Osteocyte (in vitro differentiated cells): ENCODE data around the gene STPG2. TPM values are rescaled to one million over a fixed set of nuclear protein-coding genes. Genes with fewer than 3 reads are reported as not detected.

ENCODE experiments used
- DNase-seq: peaks from one replicate; pipeline ENCODE4 v3.0.0; 2021; ENCODE audit warnings: mixed read lengths; ENCODE audit not compliant: unreplicated experiment; ENCODE audit errors: extremely low spot score
- H3K27ac Mint-ChIP-seq: one replicate; pipeline ENCODE4 v1.8.0; 2021; ENCODE audit warnings: mild to moderate bottlenecking, mixed read lengths; ENCODE audit not compliant: unreplicated experiment
- H3K27me3 Mint-ChIP-seq: one replicate; pipeline ENCODE4 v1.8.0; 2021; ENCODE audit warnings: mixed read lengths; ENCODE audit not compliant: unreplicated experiment
- H3K36me3 Mint-ChIP-seq: one replicate; pipeline ENCODE4 v1.8.0; 2021; ENCODE audit warnings: mixed read lengths; ENCODE audit not compliant: unreplicated experiment
- H3K4me1 Mint-ChIP-seq: one replicate; pipeline ENCODE4 v1.8.0; 2021; ENCODE audit warnings: mixed read lengths; ENCODE audit not compliant: unreplicated experiment
- H3K4me3 Mint-ChIP-seq: one replicate; pipeline ENCODE4 v1.8.0; 2021; ENCODE audit warnings: mild to moderate bottlenecking, moderate library complexity, mixed read lengths; ENCODE audit not compliant: unreplicated experiment
- H3K9me3 Mint-ChIP-seq: one replicate; pipeline ENCODE4 v1.8.0; 2021; ENCODE audit warnings: mixed read lengths; ENCODE audit not compliant: unreplicated experiment
- total RNA-seq: library from RNA; stranded (reverse); gene quantifications from 2 replicates; pipeline ENCODE4 v1.2.1, GENCODE V29; 2021
- TF ChIP-seq, protein P1 (sequence below): fragments of 200-600 bp; sonication (generic); IDR thresholded peaks from 2 replicates; pipeline ENCODE4 v1.5.0; 2021; ENCODE audit warnings: antibody characterized with exemption, mild to moderate bottlenecking, moderate library complexity

Gene STPG2
- total RNA-seq, 1 donor from 2014 or later, result not detected

GRCh38 chr4:97548943-97549583 is 594.2 kb downstream of the STPG2 start:
- no peaks in the 10 kb centered on the region for H3K36me3 Mint-ChIP-seq
- DNase-seq, result no peak
- TF ChIP-seq, protein P1, sequence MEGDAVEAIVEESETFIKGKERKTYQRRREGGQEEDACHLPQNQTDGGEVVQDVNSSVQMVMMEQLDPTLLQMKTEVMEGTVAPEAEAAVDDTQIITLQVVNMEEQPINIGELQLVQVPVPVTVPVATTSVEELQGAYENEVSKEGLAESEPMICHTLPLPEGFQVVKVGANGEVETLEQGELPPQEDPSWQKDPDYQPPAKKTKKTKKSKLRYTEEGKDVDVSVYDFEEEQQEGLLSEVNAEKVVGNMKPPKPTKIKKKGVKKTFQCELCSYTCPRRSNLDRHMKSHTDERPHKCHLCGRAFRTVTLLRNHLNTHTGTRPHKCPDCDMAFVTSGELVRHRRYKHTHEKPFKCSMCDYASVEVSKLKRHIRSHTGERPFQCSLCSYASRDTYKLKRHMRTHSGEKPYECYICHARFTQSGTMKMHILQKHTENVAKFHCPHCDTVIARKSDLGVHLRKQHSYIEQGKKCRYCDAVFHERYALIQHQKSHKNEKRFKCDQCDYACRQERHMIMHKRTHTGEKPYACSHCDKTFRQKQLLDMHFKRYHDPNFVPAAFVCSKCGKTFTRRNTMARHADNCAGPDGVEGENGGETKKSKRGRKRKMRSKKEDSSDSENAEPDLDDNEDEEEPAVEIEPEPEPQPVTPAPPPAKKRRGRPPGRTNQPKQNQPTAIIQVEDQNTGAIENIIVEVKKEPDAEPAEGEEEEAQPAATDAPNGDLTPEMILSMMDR, result no peak
- H3K4me3 Mint-ChIP-seq, result no peak overlapping the region
- H3K27me3 Mint-ChIP-seq, result no peaks in the 10 kb centered on the region
- H3K9me3 Mint-ChIP-seq, result no peaks in the 10 kb centered on the region
- no peaks in the 10 kb centered on the region for H3K4me1 Mint-ChIP-seq
- no peak overlapping the region for H3K27ac Mint-ChIP-seq

GRCh38 chr4:97548186-97548585 is 595.1 kb downstream of the STPG2 start:
- Mint-ChIP-seq H3K27me3 (no peaks in the 10 kb centered on the region), H3K4me3 (no peak overlapping the region), H3K4me1 (no peaks in the 10 kb centered on the region), H3K36me3 (no peaks in the 10 kb centered on the region), H3K27ac (no peak overlapping the region), H3K9me3 (no peaks in the 10 kb centered on the region)
- TF ChIP-seq, protein P1, result no peak
- no peak for DNase-seq

DNA sequence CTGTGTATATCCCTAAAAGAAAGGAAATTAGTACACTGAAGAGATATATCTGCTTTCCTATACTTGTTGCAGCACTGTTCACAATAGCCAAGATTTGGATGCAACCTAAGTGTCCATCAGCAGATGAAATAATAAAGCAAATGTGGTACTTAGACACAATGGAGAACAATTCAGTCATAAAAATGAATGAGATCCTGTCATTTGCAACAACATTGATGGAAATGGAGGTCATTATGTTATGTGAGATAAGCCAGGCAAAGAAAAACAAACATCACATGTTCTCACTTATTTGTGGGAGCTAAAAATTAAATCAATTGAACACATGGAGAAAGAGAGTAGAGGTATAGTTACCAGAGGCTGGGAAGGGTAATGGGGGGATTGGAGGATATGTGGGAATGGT is 611.9 kb downstream of the STPG2 start:
- Mint-ChIP-seq H3K4me3 (no peak overlapping the region), H3K27ac (no peak overlapping the region), H3K36me3 (no peaks in the 10 kb centered on the region), H3K27me3 (no peaks in the 10 kb centered on the region), H3K4me1 (no peaks in the 10 kb centered on the region), H3K9me3 (peaks cover 5% of the 10 kb centered on the region)
- TF ChIP-seq, protein P1, result no peak
- no peak for DNase-seq

- no peak for DNase-seq
- TF ChIP-seq, protein P1, result no peak
- H3K9me3 Mint-ChIP-seq, result peaks cover 5% of the 10 kb centered on the region
- no peak overlapping the region for H3K27ac Mint-ChIP-seq
- H3K27me3 Mint-ChIP-seq, result no peaks in the 10 kb centered on the region
- H3K36me3 Mint-ChIP-seq, result no peaks in the 10 kb centered on the region
- no peak overlapping the region for H3K4me3 Mint-ChIP-seq
- no peaks in the 10 kb centered on the region for H3K4me1 Mint-ChIP-seq
These were observed 612.6 kb downstream of the STPG2 start for GRCh38 chr4:97530676-97531075.

DNA sequence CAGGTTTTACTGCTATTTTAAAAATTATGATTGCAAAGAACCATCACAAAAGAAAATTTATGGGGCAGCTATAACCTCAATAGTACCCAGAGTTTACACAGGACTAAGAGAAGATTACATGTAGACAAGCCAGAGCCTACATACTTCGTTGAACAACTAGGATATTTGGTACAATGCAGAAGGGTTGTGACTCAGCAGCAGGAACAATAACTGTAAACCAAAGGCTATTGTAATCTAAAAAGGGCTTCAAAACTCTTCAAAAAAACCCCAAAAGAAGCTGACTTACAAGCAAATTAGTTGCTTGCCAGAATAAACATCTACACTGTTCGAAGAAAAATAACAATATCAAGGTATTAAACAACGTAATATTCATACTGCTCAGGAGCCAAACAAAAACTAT is 618.0 kb downstream of the STPG2 start:
- TF ChIP-seq, protein P1, result no peak
- no peaks in the 10 kb centered on the region for H3K4me1 Mint-ChIP-seq
- no peak for DNase-seq
- no peak overlapping the region for H3K27ac Mint-ChIP-seq
- H3K9me3 Mint-ChIP-seq, result peaks cover 5% of the 10 kb centered on the region
- no peaks in the 10 kb centered on the region for H3K27me3 Mint-ChIP-seq
- H3K36me3 Mint-ChIP-seq, result no peaks in the 10 kb centered on the region
- no peak overlapping the region for H3K4me3 Mint-ChIP-seq
